ENCODE measurements around the gene CHSY1. TPM values are rescaled to one million over a fixed set of nuclear protein-coding genes. Genes with fewer than 3 reads are reported as not detected.

Gene CHSY1
- total and polyA plus RNA-seq, 10 of the 15 experiments (the other 5 are each of a cell fraction or from before 2014, with no cell fraction given): 1.4 to 31.2 (median 10.5) TPM

DNA sequence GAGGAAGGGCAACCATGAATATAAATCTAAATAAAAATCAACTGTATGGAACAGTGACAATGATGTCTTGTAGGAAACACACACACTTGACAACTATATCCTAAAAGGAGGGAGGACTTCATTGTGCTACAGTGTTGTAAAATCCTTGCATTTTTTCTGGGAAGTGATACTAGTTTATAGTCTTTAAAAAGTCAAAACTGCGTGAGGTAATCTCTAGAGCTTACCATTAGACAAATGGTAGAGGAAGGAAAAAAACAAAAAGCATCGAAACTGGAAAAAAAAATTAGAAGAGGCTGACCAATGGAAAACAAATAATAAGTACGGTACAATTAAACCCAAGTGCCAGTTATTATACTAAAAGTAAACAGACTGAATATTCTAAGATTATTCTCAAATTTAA, 38.7 kb downstream of the CHSY1 start:
- H3K9ac ChIP-seq (ENCODE audit: control insufficient read depth, insufficient read depth, low read length): no peak overlapping the region
- ChIA-PET CTCF (interaction anchor here (0.7 kb wide), 1 partner anchor 89 kb away, joined by 3 read pairs; no protein-coding TSS in a partner anchor), POLR2A (no interaction called here), SMC1A (ENCODE audit: uncharacterized antibody, unreplicated experiment) (interaction anchor here (0.7 to 1.0 kb wide), 2 partner anchors 31 to 32 kb away, joined by 3 to 4 read pairs; no protein-coding TSS in a partner anchor), RAD21 (ENCODE audit: unreplicated experiment) (no interaction called here)
- TF ChIP-seq, protein P1, sequence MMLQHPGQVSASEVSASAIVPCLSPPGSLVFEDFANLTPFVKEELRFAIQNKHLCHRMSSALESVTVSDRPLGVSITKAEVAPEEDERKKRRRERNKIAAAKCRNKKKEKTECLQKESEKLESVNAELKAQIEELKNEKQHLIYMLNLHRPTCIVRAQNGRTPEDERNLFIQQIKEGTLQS (IDR thresholded peaks at IDR 0.05; ENCODE audit: borderline replicate concordance, extremely low read depth, low read depth, low read length): no peak
- no peak for TF ChIP-seq BMI1 (IDR thresholded peaks at IDR 0.05; ENCODE audit: borderline replicate concordance)
- TF ChIP-seq ZNF217 (IDR thresholded peaks at IDR 0.05): no peak
- TF ChIP-seq SIN3A (IDR thresholded peaks at IDR 0.05; ENCODE audit: low read depth, low read length): no peak
- TF ChIP-seq RUNX3 (IDR thresholded peaks at IDR 0.05; ENCODE audit: low read length): no peak
- TF ChIP-seq, protein P2, sequence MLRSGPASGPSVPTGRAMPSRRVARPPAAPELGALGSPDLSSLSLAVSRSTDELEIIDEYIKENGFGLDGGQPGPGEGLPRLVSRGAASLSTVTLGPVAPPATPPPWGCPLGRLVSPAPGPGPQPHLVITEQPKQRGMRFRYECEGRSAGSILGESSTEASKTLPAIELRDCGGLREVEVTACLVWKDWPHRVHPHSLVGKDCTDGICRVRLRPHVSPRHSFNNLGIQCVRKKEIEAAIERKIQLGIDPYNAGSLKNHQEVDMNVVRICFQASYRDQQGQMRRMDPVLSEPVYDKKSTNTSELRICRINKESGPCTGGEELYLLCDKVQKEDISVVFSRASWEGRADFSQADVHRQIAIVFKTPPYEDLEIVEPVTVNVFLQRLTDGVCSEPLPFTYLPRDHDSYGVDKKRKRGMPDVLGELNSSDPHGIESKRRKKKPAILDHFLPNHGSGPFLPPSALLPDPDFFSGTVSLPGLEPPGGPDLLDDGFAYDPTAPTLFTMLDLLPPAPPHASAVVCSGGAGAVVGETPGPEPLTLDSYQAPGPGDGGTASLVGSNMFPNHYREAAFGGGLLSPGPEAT (IDR thresholded peaks at IDR 0.05; ENCODE audit: low read depth): no peak
- TF ChIP-seq KAT2A (conservative IDR thresholded peaks at IDR 0.05; ENCODE audit: control insufficient read depth, low read depth, low read length): no peak
- TF ChIP-seq EGR1 (IDR thresholded peaks at IDR 0.05; ENCODE audit: borderline replicate concordance in 1 of 2, low read depth in 2 of 2, low read length in 2 of 2): no peak
- TF ChIP-seq, protein P3, sequence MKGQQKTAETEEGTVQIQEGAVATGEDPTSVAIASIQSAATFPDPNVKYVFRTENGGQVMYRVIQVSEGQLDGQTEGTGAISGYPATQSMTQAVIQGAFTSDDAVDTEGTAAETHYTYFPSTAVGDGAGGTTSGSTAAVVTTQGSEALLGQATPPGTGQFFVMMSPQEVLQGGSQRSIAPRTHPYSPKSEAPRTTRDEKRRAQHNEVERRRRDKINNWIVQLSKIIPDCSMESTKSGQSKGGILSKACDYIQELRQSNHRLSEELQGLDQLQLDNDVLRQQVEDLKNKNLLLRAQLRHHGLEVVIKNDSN (IDR thresholded peaks at IDR 0.05; ENCODE audit: borderline replicate concordance, extremely low read length, insufficient read depth, low read depth, low read length): no peak
- TF ChIP-seq HDAC2 (IDR thresholded peaks at IDR 0.05): no peak
- TF ChIP-seq TCF3 (IDR thresholded peaks at IDR 0.05; ENCODE audit: borderline replicate concordance, insufficient read depth, low read depth, low read length): no peak
- TF ChIP-seq MTA3 (IDR thresholded peaks at IDR 0.05; ENCODE audit: borderline replicate concordance, low read length): no peak
- in situ Hi-C loops (cut with MboI) (no loop called here), intact Hi-C loops (cut with micrococcal nuclease; ENCODE audit: unreplicated experiment) (no loop called here)
- peaks cover 58% of the 10 kb centered on the region for H3K79me2 ChIP-seq (ENCODE audit: control insufficient read depth, insufficient read depth, low read length)
- H3K27ac ChIP-seq (ENCODE audit: control insufficient read depth, insufficient read depth): no peak overlapping the region
- DNase-seq (ENCODE audit: low read depth, low spot score) (no peak), ATAC-seq (no peak), FAIRE-seq (no peak)
- H3K36me3 ChIP-seq (ENCODE audit: control insufficient read depth in 2 of 2, insufficient read depth in 2 of 2, low read length in 1 of 2): peaks cover 3 to 4% of the 10 kb centered on the region in 2 experiments; a peak in 3 of 4 replicates
- H4K20me1 ChIP-seq (ENCODE audit: control insufficient read depth, insufficient read depth): no peaks in the 10 kb centered on the region
- H2AFZ ChIP-seq (ENCODE audit: control insufficient read depth, low read depth, low read length): no peak overlapping the region
- WGBS (ENCODE audit: insufficient coverage, insufficient replicate concordance, low lambda C conversion rate, missing lambda C conversion rate): 73% methylated on average over 3 of the region's 3 CpGs
- no peaks in the 10 kb centered on the region for H3K9me3 ChIP-seq (replicated peaks; ENCODE audit: control insufficient read depth, insufficient read depth, low read length)
- no peaks in the 10 kb centered on the region for H3K27me3 ChIP-seq (replicated peaks in 1 of 2; ENCODE audit: control insufficient read depth in 2 of 2, insufficient read depth in 2 of 2, low read length in 1 of 2)
- no peak overlapping the region for H3K4me2 ChIP-seq (ENCODE audit: control insufficient read depth, insufficient read depth)
- peaks cover 9% of the 10 kb centered on the region; the same call in 1 of the 2 replicates for H3K4me1 ChIP-seq (ENCODE audit: control insufficient read depth, insufficient read depth, low read length)
- no peak overlapping the region for H3K4me3 ChIP-seq
- no TSS peak for BruUV-seq (replicated peaks)

All from GM12878 (cell line).